A549 (cell line): ENCODE results near the gene UBE2E3.

Experiments used
- CBX8 ChIP-seq: fragments of 200-600 bp; sonication (generic); IDR thresholded peaks from 2 replicates; pipeline ENCODE4 v1.6.1; 2016
- KDM1A ChIP-seq: fragments of 200-600 bp; sonication (generic); IDR thresholded peaks from 2 replicates; pipeline ENCODE4 v1.6.1; 2016; ENCODE audit warnings: low read depth, mild to moderate bottlenecking
- PHF8 ChIP-seq: fragments of 200-600 bp; sonication (generic); IDR thresholded peaks from 2 replicates; pipeline ENCODE4 v1.6.1; 2016; ENCODE audit warnings: low read depth, mild to moderate bottlenecking, antibody characterized with exemption, moderate library complexity, borderline replicate concordance
- POLR2A ChIP-seq: IDR thresholded peaks from 2 replicates; pipeline ENCODE4 v1.6.1; 2012; ENCODE audit warnings: mild to moderate bottlenecking, low read length
- RCOR1 ChIP-seq: fragments of 150-350 bp; IDR thresholded peaks from 2 replicates; pipeline ENCODE4 v1.6.1; 2014; ENCODE audit warnings: antibody characterized with exemption, low read length, low read depth
- REST ChIP-seq: fragments of 200-600 bp; sonication (generic); IDR thresholded peaks from 2 replicates; pipeline ENCODE4 v1.6.1; 2016; ENCODE audit warnings: antibody characterized with exemption, mild to moderate bottlenecking, moderate library complexity
- RFX5 ChIP-seq: fragments of 450-650 bp; IDR thresholded peaks from 2 replicates; pipeline ENCODE4 v1.7.1; 2014; ENCODE audit warnings: antibody characterized with exemption, mild to moderate bottlenecking, moderate library complexity
- TF ChIP-seq, protein P1 (sequence below): fragments of >200 bp; sonication (Bioruptor Twin); formaldehyde crosslinking; IDR thresholded peaks from 3 replicates; pipeline ENCODE4 v1.5.1; 2016

DNA sequence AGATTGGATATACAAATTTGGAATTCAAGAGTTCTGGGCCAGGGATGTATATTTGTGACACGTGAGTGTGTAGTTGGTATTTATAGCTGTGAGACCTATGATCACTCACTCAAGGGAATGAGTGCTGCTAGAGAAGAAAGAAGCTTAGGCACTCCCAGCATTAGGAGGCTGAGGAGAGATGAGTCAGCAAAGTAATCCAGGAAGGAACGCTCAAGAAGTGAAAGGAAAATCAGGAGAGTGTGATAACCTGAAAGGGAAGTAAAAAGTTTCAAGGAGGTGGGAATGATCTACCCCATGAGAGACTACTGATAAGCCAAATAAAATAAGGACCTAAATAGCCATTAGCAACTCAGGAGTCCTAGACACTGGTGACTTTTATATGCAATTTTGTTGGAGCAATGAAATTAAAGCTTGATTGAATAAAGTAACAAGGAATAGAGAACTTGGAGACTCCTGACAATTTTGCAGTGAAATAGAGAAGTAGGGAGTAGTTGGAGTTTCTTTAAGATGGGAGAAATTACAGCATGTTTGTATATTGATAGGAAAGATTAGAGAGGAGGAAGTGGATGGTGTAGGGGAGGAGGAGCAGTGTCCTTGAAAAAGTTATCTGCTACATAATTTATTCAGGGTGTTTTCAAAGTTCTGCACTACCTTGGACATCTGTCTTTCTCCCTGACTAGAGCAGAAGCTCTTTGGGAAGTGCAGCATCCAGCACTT, 89.9 kb downstream of the UBE2E3 start:
- TF ChIP-seq, protein P1, sequence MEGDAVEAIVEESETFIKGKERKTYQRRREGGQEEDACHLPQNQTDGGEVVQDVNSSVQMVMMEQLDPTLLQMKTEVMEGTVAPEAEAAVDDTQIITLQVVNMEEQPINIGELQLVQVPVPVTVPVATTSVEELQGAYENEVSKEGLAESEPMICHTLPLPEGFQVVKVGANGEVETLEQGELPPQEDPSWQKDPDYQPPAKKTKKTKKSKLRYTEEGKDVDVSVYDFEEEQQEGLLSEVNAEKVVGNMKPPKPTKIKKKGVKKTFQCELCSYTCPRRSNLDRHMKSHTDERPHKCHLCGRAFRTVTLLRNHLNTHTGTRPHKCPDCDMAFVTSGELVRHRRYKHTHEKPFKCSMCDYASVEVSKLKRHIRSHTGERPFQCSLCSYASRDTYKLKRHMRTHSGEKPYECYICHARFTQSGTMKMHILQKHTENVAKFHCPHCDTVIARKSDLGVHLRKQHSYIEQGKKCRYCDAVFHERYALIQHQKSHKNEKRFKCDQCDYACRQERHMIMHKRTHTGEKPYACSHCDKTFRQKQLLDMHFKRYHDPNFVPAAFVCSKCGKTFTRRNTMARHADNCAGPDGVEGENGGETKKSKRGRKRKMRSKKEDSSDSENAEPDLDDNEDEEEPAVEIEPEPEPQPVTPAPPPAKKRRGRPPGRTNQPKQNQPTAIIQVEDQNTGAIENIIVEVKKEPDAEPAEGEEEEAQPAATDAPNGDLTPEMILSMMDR, result no peak
- TF ChIP-seq KDM1A (no peak), RFX5 (no peak), RCOR1 (no peak), PHF8 (no peak), REST (no peak), POLR2A (no peak), CBX8 (no peak)
